ENCODE measurements around the gene AUTS2.

The AUTS2 gene

DNA sequence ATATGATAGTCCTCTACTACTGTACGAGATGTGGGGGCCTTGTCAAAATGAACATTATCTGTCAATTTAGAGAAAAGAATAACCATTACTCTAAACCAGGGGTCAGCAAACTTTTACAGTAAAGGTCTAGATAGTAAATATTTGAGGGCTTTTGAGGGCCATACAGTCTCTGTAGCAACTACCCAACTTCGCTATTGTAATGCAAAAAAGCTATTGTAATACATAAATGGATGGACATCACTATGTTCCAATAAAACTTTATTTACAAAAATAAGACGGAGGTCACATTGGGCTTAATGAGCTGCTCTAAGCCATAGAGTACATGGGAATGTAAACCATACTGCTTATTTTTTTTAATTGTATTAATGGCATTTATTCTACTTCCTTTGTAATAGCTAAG lies 1055.9 kb downstream of the AUTS2 start:
- Histone ChIP-seq H3K4me3 (ENCODE audit: low read depth in 1 of 2, low read length in 1 of 2) (no peak overlapping the region), H3K27ac (no peak overlapping the region), H3K27me3 (no peaks in the 10 kb centered on the region), H3K36me3 (no peaks in the 10 kb centered on the region), H3K4me1 (ENCODE audit: control insufficient read depth in 1 of 2, insufficient read depth in 1 of 2, low read depth in 1 of 2, low read length in 1 of 2) (no peaks in the 10 kb centered on the region), H3K9me3 (no peaks in the 10 kb centered on the region)
- TF ChIP-seq, protein P1, sequence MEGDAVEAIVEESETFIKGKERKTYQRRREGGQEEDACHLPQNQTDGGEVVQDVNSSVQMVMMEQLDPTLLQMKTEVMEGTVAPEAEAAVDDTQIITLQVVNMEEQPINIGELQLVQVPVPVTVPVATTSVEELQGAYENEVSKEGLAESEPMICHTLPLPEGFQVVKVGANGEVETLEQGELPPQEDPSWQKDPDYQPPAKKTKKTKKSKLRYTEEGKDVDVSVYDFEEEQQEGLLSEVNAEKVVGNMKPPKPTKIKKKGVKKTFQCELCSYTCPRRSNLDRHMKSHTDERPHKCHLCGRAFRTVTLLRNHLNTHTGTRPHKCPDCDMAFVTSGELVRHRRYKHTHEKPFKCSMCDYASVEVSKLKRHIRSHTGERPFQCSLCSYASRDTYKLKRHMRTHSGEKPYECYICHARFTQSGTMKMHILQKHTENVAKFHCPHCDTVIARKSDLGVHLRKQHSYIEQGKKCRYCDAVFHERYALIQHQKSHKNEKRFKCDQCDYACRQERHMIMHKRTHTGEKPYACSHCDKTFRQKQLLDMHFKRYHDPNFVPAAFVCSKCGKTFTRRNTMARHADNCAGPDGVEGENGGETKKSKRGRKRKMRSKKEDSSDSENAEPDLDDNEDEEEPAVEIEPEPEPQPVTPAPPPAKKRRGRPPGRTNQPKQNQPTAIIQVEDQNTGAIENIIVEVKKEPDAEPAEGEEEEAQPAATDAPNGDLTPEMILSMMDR (IDR thresholded peaks at IDR 0.05), result no peak

DNA sequence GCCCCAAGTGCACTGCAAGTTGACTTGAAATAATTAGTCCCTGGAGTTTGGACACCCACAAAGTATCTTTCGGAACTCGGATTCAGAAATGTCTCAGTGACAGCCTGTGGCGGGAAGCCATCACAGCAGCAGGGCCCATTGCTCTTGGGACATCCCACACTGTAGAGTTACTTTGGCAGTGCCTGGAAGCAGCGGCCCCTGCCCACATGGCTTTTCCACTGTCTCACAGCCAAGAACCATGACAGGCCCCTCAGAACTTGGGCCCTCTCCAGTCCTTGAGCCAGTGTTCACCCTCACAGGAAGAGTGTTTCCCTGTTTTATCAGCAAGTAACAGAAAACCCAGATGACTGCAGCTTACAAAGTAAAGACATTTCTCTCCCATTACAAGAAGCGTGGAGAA lies 1056.7 kb downstream of the AUTS2 start:
- Histone ChIP-seq H3K27me3 (no peaks in the 10 kb centered on the region), H3K36me3 (no peaks in the 10 kb centered on the region), H3K4me1 (ENCODE audit: control insufficient read depth in 1 of 2, insufficient read depth in 1 of 2, low read depth in 1 of 2, low read length in 1 of 2) (no peaks in the 10 kb centered on the region), H3K4me3 (ENCODE audit: low read depth in 1 of 2, low read length in 1 of 2) (no peak overlapping the region), H3K27ac (no peak overlapping the region), H3K9me3 (no peaks in the 10 kb centered on the region)
- TF ChIP-seq, protein P1 (IDR thresholded peaks at IDR 0.05), result no peak

DNA sequence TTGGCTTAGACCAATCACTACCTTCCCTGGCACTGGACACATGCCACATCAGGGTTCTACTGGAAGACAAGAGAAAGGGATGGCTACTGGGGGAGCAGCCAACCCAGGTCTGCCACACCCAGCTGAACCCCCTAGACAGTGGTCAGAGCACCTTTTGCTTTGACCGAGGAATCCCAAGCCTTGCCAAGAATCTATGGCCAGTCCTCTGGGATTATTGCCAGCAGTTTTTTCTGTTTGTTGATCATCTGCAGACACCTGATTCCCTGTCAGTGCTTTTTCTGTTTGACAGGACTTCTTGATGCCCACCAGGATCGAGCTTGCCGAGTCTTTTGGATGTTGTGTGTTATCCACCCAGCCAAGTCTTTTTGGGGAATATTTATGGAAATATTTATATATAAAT lies 1057.4 kb downstream of the AUTS2 start:
- TF ChIP-seq, protein P1 (IDR thresholded peaks at IDR 0.05), result no peak
- Histone ChIP-seq H3K27ac (no peak overlapping the region), H3K27me3 (no peaks in the 10 kb centered on the region), H3K36me3 (no peaks in the 10 kb centered on the region), H3K4me3 (ENCODE audit: low read depth in 1 of 2, low read length in 1 of 2) (no peak overlapping the region), H3K9me3 (no peaks in the 10 kb centered on the region), H3K4me1 (ENCODE audit: control insufficient read depth in 1 of 2, insufficient read depth in 1 of 2, low read depth in 1 of 2, low read length in 1 of 2) (no peaks in the 10 kb centered on the region)

DNA sequence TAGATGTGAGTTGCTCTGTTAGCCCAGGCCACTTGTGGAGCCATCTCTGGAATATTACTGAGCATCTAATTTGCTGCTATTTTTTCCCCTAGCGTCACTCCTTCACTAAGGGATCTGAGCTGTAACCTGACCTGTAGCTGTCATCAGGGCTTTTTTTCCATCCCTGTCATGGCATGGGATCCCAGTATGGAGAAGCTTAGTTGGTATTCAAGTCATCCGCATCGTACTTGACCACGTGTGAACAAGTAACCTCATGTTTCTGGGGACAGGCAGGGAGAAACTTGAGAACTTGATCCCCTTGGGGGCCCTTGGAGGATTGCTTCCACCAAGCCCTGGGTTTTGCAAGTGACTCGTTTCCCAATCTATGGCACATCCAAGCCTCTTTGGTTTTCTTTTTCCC lies 1059.3 kb downstream of the AUTS2 start:
- no peaks in the 10 kb centered on the region for H3K27me3 ChIP-seq
- TF ChIP-seq, protein P1 (IDR thresholded peaks at IDR 0.05), result no peak
- H3K9me3 ChIP-seq, result no peaks in the 10 kb centered on the region
- H3K4me3 ChIP-seq (ENCODE audit: low read depth in 1 of 2, low read length in 1 of 2), result no peak overlapping the region
- no peak overlapping the region for H3K27ac ChIP-seq
- H3K36me3 ChIP-seq, result no peaks in the 10 kb centered on the region
- no peaks in the 10 kb centered on the region for H3K4me1 ChIP-seq (ENCODE audit: control insufficient read depth in 1 of 2, insufficient read depth in 1 of 2, low read depth in 1 of 2, low read length in 1 of 2)

DNA sequence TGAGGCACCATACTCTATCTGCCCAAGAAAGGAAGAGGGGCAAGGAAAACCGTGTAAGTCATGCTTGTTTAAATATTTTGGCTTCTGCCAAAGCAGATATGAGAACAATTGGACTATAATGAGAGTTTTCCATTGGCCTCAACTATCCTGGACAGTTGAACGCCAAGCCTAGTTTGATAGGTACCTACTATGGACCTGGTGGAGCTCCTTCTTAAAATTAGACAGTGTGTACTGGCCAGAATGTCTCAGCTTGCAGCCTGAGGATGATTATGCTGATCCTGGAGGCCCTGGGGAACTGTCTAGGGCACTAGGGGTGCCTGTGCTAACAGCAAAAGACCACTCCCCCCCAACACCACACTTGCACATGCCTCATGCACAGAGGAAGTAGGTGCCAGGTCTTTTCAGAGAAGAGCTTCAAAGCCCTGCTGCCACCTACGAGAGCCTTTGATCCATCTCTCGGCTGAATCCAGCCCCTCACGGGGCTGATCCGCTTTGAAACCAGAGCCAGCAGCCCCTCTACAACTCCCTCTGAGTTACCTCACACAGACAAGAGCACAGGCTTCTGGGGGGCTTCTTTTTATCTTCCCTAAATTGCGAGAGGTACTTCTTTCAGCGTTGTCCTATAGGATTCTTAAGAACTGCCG lies 1059.8 kb downstream of the AUTS2 start:
- Histone ChIP-seq H3K36me3 (no peaks in the 10 kb centered on the region), H3K4me3 (ENCODE audit: low read depth in 1 of 2, low read length in 1 of 2) (no peak overlapping the region), H3K4me1 (ENCODE audit: control insufficient read depth in 1 of 2, insufficient read depth in 1 of 2, low read depth in 1 of 2, low read length in 1 of 2) (no peaks in the 10 kb centered on the region), H3K9me3 (no peaks in the 10 kb centered on the region), H3K27ac (no peak overlapping the region), H3K27me3 (no peaks in the 10 kb centered on the region)
- TF ChIP-seq, protein P1 (IDR thresholded peaks at IDR 0.05), result no peak

Data from neutrophil (primary cell).